ENCODE measurements around the gene PRKCD. TPM values are rescaled to one million over a fixed set of nuclear protein-coding genes. Genes with fewer than 3 reads are reported as not detected.

Gene PRKCD
- total RNA-seq, 2 experiments from 2014 or later = 18.7 to 21.5 TPM

GRCh38 chr3:53169045-53169831 is 8.2 kb downstream of the PRKCD start:
- Mint-ChIP-seq H3K4me3 (no peak overlapping the region), H3K27me3 (no peaks in the 10 kb centered on the region), H3K9me3 (no peaks in the 10 kb centered on the region), H3K36me3 (ENCODE audit: low read depth) (peaks cover 2% of the 10 kb centered on the region), H3K27ac (no peak overlapping the region), H3K4me1 (ENCODE audit: low read depth) (peaks cover 40% of the 10 kb centered on the region)
- ChIA-PET POLR2A (no interaction called here), CTCF (interaction anchor here (0.8 to 2.2 kb wide), 3 partner anchors 9 to 55 kb away, joined by 3 to 9 read pairs (median 7); partner anchors contain the start of gene PRKCD)
- no peak for DNase-seq
- TF ChIP-seq, protein P1, sequence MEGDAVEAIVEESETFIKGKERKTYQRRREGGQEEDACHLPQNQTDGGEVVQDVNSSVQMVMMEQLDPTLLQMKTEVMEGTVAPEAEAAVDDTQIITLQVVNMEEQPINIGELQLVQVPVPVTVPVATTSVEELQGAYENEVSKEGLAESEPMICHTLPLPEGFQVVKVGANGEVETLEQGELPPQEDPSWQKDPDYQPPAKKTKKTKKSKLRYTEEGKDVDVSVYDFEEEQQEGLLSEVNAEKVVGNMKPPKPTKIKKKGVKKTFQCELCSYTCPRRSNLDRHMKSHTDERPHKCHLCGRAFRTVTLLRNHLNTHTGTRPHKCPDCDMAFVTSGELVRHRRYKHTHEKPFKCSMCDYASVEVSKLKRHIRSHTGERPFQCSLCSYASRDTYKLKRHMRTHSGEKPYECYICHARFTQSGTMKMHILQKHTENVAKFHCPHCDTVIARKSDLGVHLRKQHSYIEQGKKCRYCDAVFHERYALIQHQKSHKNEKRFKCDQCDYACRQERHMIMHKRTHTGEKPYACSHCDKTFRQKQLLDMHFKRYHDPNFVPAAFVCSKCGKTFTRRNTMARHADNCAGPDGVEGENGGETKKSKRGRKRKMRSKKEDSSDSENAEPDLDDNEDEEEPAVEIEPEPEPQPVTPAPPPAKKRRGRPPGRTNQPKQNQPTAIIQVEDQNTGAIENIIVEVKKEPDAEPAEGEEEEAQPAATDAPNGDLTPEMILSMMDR (IDR thresholded peaks at IDR 0.05) = no peak
- ATAC-seq = no peak
- intact Hi-C loops (cut with micrococcal nuclease) = no loop called here

GRCh38 chr3:53169832-53170324 is 8.9 kb downstream of the PRKCD start:
- no peaks in the 10 kb centered on the region for H3K9me3 Mint-ChIP-seq
- ChIA-PET CTCF (interaction anchor here (0.8 to 2.2 kb wide), 4 partner anchors 9 to 59 kb away, joined by 3 to 9 read pairs (median 5); partner anchors contain the start of gene PRKCD), POLR2A (no interaction called here)
- intact Hi-C loops (cut with micrococcal nuclease) = no loop called here
- TF ChIP-seq, protein P1 (IDR thresholded peaks at IDR 0.05) = no peak
- H3K27me3 Mint-ChIP-seq = no peaks in the 10 kb centered on the region
- H3K27ac Mint-ChIP-seq = no peak overlapping the region
- peaks cover 2% of the 10 kb centered on the region for H3K36me3 Mint-ChIP-seq (ENCODE audit: low read depth)
- DNase-seq (no peak), ATAC-seq (no peak)
- H3K4me1 Mint-ChIP-seq (ENCODE audit: low read depth) = peaks cover 40% of the 10 kb centered on the region
- H3K4me3 Mint-ChIP-seq = no peak overlapping the region

DNA sequence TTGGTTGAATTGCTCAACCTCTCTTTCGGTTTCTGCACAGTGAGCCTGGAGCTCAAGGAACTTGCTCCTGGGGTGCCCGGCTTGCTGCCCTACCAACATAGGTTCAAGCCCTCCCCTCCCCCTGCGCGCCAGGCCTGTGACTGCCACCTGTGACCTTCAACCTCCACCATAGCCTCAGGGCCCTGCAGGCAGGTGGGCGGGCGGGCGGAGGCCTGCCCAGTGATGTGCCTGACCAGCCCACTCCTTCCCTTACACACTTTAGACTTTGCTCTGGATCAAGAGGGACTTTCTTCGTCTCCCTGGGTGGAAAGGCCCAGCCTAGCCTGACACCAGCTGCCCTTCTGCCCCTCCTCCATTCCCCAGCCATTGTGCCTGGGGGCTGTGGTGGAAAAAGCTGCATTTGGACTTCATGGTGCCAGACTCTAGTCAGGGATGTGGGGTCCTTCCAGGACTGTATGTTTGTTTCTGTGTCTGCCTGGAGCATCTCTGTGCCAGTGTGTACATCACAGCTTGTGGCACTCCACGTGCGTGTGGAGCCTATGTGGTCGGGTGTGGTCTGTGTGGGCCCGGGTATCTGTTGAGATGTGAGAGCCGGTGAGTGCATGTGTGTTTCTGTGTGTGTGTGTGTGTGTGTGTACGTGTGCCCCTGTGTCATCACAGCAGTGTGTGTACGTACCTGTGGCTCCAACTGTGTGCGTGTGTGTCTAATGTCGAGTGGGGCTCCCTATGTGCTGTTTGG is 9.5 kb downstream of the PRKCD start:
- Mint-ChIP-seq H3K27me3 (no peaks in the 10 kb centered on the region), H3K36me3 (ENCODE audit: low read depth) (peaks cover 2% of the 10 kb centered on the region), H3K4me1 (ENCODE audit: low read depth) (peaks cover 40% of the 10 kb centered on the region), H3K9me3 (no peaks in the 10 kb centered on the region), H3K27ac (no peak overlapping the region), H3K4me3 (no peak overlapping the region)
- POLR2A ChIA-PET = no interaction called here
- peak; percentile 60 for ATAC-seq
- TF ChIP-seq, protein P1 (IDR thresholded peaks at IDR 0.05) = no peak
- CTCF ChIA-PET = interaction anchor here (1.0 to 2.2 kb wide), 3 partner anchors 10 to 60 kb away, joined by 3 to 9 read pairs (median 7); partner anchors contain the start of gene PRKCD
- peak; percentile 41 for DNase-seq
- intact Hi-C loops (cut with micrococcal nuclease) = no loop called here

DNA sequence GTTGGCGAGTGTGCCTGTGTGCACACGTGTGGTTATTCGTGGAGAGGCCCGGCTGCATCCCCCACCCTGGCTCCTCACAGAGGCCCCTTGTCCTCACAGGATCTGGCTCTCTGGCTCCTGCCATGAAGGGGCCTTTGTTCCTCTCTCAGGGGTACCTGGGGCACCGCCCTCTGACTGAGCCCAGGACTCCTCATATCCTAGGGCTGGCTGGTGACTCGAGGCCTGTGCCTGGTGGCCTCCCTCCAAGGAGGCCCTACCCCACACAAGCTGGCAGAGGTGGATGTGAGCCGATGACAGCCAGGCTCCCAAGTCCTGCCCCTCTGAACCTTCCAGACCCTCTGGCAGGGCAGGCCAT is 10.0 kb downstream of the PRKCD start:
- Mint-ChIP-seq H3K27ac (no peak overlapping the region), H3K9me3 (no peaks in the 10 kb centered on the region), H3K4me3 (no peak overlapping the region), H3K4me1 (ENCODE audit: low read depth) (peaks cover 40% of the 10 kb centered on the region), H3K27me3 (no peaks in the 10 kb centered on the region), H3K36me3 (ENCODE audit: low read depth) (peaks cover 2% of the 10 kb centered on the region)
- intact Hi-C loops (cut with micrococcal nuclease) = no loop called here
- ChIA-PET CTCF (interaction anchor here (2.2 kb wide), 1 partner anchor 11 kb away, joined by 7 read pairs; the partner anchor contains the start of gene PRKCD), POLR2A (no interaction called here)
- no peak for ATAC-seq
- DNase-seq = no peak
- TF ChIP-seq, protein P1 (IDR thresholded peaks at IDR 0.05) = no peak
